HepG2 (cell line): ENCODE measurements around the gene ADAMTS12. TPM values are rescaled to one million over a fixed set of nuclear protein-coding genes. Genes with fewer than 3 reads are reported as not detected.
A peak's percentile ranks its signal among the peaks of the same experiment; 100 is the strongest.
"Not testable (repeated sequence)": the region's sequence is repeated elsewhere in the genome, so short reads cannot be mapped to it uniquely, and the experiment has no call there.

Experiments used
- ATAC-seq: fragments of 200-7000 bp; cut with Tn5 transposase; 3 replicates; pipeline ENCODE4 v1.9.1; 2020; ENCODE audit warnings: mild to moderate bottlenecking, moderate library complexity
- BruUV-seq: library from RNA; stranded (reverse); fragments of 400-500 nt; replicated peaks from 2 replicates; lab custom pipeline; 2021; lab: Mats Ljungman, UMichigan
- CTCF ChIA-PET: fragments of 300-600 bp; formaldehyde crosslinking; extraction: SDS; loops from one replicate; lab custom pipeline; 2021; ENCODE audit warnings: low total read pairs, inconsistent platforms, low intra/inter-chr PET ratio; lab: Yijun Ruan, JAX
- POLR2A ChIA-PET: fragments of 350-600 bp; sonication (Branson Sonifier 250); formaldehyde crosslinking; loops from one replicate; lab custom pipeline; 2020; ENCODE audit warnings: antibody characterized with exemption, inconsistent platforms; lab: Yijun Ruan, JAX
- DNase-seq: peaks from one replicate; pipeline ENCODE4 v3.0.0-alpha.2; 2015; ENCODE audit warnings: low spot score
- FAIRE-seq: peaks from 3 replicates; lab custom pipeline; 2011; peaks lifted over from hg19 to GRCh38; lab: Jason Lieb, UNC
- H2AFZ ChIP-seq: one replicate; pipeline ENCODE4 v1.6.1; 2011; ENCODE audit warnings: low read length, inconsistent platforms
- H3K27ac ChIP-seq: fragments of 300-600 bp; 3 replicates; pipeline ENCODE4 v1.8.0; 2011; ENCODE audit warnings: mixed run types, mild to moderate bottlenecking, mixed read lengths, low read length, inconsistent platforms; ENCODE audit not compliant: insufficient read depth; ENCODE audit errors: extremely low read length
- H3K27me3 ChIP-seq, 2 experiments: fragments of 200-600 bp in 1 of 2; 2 replicates in 1 of 2; 3 replicates in 1 of 2; pipeline versions ENCODE4 v1.6.0 to v1.8.0; 2011; ENCODE audit warnings: low read length in 2 of 2, mild to moderate bottlenecking in 2 of 2, moderate library complexity in 2 of 2, inconsistent platforms in 1 of 2; ENCODE audit not compliant: insufficient read depth in 2 of 2, control insufficient read depth in 1 of 2
- H3K36me3 ChIP-seq, 2 experiments: fragments of 200-600 bp in 1 of 2; replicated peaks in 1 of 2; 2 replicates in 1 of 2; 3 replicates in 1 of 2; pipeline versions ENCODE4 v1.5.1 to v1.8.0; 2011; ENCODE audit warnings: low read length in 2 of 2, inconsistent platforms in 1 of 2; ENCODE audit not compliant: insufficient read depth in 2 of 2, control insufficient read depth in 1 of 2
- H3K4me1 ChIP-seq: 2 replicates; pipeline ENCODE4 v1.5.1; 2012; ENCODE audit warnings: low read length, inconsistent platforms; ENCODE audit not compliant: insufficient read depth
- H3K4me2 ChIP-seq: 2 replicates; pipeline ENCODE4 v1.6.0; 2011; ENCODE audit warnings: low read depth, low read length, inconsistent platforms
- H3K4me3 ChIP-seq, 3 experiments: fragments of 200-600 bp in 1 of 3; sonication (generic), shearing (Covaris generic) in 1 of 3; replicated peaks in 1 of 3; 2 replicates each; pipeline ENCODE4 v1.5.1; 2011 to 2016; ENCODE audit warnings: low read length in 3 of 3, inconsistent platforms in 2 of 3, low read depth in 2 of 3, mild to moderate bottlenecking in 2 of 3, control low read depth in 1 of 3, mixed read lengths in 1 of 3; ENCODE audit not compliant: insufficient read depth in 1 of 3
- H3K79me2 ChIP-seq: one replicate; pipeline ENCODE4 v1.6.1; 2011; ENCODE audit warnings: low read length, inconsistent platforms; ENCODE audit not compliant: insufficient read depth
- H3K9ac ChIP-seq: 2 replicates; pipeline ENCODE4 v1.6.0; 2011; ENCODE audit warnings: mild to moderate bottlenecking, low read depth, low read length, inconsistent platforms; ENCODE audit not compliant: insufficient read depth
- H3K9me3 ChIP-seq: 2 replicates; pipeline ENCODE4 v1.5.1; 2012; ENCODE audit warnings: mild to moderate bottlenecking, low read length
- H4K20me1 ChIP-seq: 2 replicates; pipeline ENCODE4 v1.6.0; 2011; ENCODE audit warnings: inconsistent platforms, mild to moderate bottlenecking, low read length, moderate library complexity; ENCODE audit not compliant: insufficient read depth
- KMT2A ChIP-seq: sonication (generic); formaldehyde crosslinking; IDR thresholded peaks from 2 replicates; pipeline ENCODE4 v1.4.0; 2020; ENCODE audit warnings: missing genetic modification reagents
- PCBP2 ChIP-seq: fragments of 200-400 bp; formaldehyde crosslinking; optimal IDR thresholded peaks from 2 replicates; pipeline ENCODE3; 2018; ENCODE audit warnings: low read length, low read depth; ENCODE audit not compliant: poor library complexity, severe bottlenecking
- SP1 ChIP-seq, 2 experiments: fragments of 450-650 bp in 1 of 2; sonication (generic) in 1 of 2; formaldehyde crosslinking in 1 of 2; IDR thresholded peaks; 2 replicates each; pipeline versions ENCODE4 v1.4.0 to v1.6.1; 2016 to 2020; ENCODE audit warnings: missing genetic modification reagents in 1 of 2
- SRSF9 ChIP-seq: fragments of 200-400 bp; formaldehyde crosslinking; IDR thresholded peaks from 2 replicates; pipeline ENCODE4 v1.6.1; 2018; ENCODE audit warnings: borderline replicate concordance, mild to moderate bottlenecking, low read depth, low read length; ENCODE audit not compliant: insufficient read depth, poor library complexity, severe bottlenecking
- STAG1 ChIP-seq: sonication (generic); formaldehyde crosslinking; IDR thresholded peaks from 2 replicates; pipeline ENCODE4 v1.4.0; 2020; ENCODE audit warnings: missing genetic modification reagents
- TEAD2 ChIP-seq: sonication (generic); formaldehyde crosslinking; IDR thresholded peaks from 2 replicates; pipeline ENCODE4 v1.9.0; 2021; ENCODE audit warnings: missing genetic modification reagents
- ZNF251 ChIP-seq: sonication (generic); formaldehyde crosslinking; IDR thresholded peaks from 2 replicates; pipeline ENCODE4 v1.9.0; 2021; ENCODE audit warnings: mild to moderate bottlenecking, missing genetic modification reagents
- ZNF281 ChIP-seq: sonication (generic); formaldehyde crosslinking; IDR thresholded peaks from 2 replicates; pipeline ENCODE4 v1.4.0; 2020; ENCODE audit warnings: missing genetic modification reagents, borderline replicate concordance
- ZNF414 ChIP-seq: sonication (generic); formaldehyde crosslinking; IDR thresholded peaks from 2 replicates; pipeline ENCODE4 v1.5.0; 2020; ENCODE audit warnings: missing genetic modification reagents
- ZNF567 ChIP-seq: sonication (generic); formaldehyde crosslinking; IDR thresholded peaks from 2 replicates; pipeline ENCODE4 v1.8.1; 2023; ENCODE audit warnings: mild to moderate bottlenecking, missing genetic modification reagents, borderline replicate concordance
- ZNF598 ChIP-seq: sonication (generic); formaldehyde crosslinking; IDR thresholded peaks from 2 replicates; pipeline ENCODE4 v1.5.1; 2020; ENCODE audit warnings: mild to moderate bottlenecking, missing genetic modification reagents, borderline replicate concordance
- WGBS: methylation state at CpG from one replicate; pipeline ENCODE4 v1.1.6; 2017; ENCODE audit warnings: low lambda C conversion rate; 5-methylcytosine and 5-hydroxymethylcytosine counted together
- in situ Hi-C: cut with HindIII; loops from 2 replicates; pipeline ENCODE4 v1.10.0; 2017; ENCODE audit warnings: low pct_unique_long_range_greater_than_20kb; ENCODE audit not compliant: extremely low pct_ligation_motif_present
- intact Hi-C: fragments of 100-400 bp; cut with micrococcal nuclease; formaldehyde crosslinking; loops from one replicate; pipeline ENCODE4 v1.10.0; 2022; ENCODE audit not compliant: unreplicated experiment
- polyA plus RNA-seq, 8 experiments: library from polyadenylated mRNA; depleted of rRNA in 3 of 8; stranded (reverse) in 7 of 8; unstranded in 1 of 8; fragments of >200 nt; fragmentation: Illumina TruSeq in 4 of 8; extraction: Trizol in 4 of 8; gene quantifications; 2 replicates each; pipeline versions ENCODE4 v1.2.1 to v1.2.3, GENCODE V29; 2011 to 2016; ENCODE audit warnings: low read depth in 4 of 8, missing spikeins in 1 of 8, mixed read lengths in 1 of 8; ENCODE audit not compliant: insufficient read depth in 1 of 8
- total RNA-seq, 5 experiments: library from RNA; depleted of rRNA; stranded (reverse); fragments of >200 nt; fragmentation: Illumina TruSeq; extraction: Trizol; gene quantifications; 2 replicates each; pipeline ENCODE4 v1.2.3, GENCODE V29; 2016; ENCODE audit warnings: low read depth in 1 of 5

The ADAMTS12 gene
- total and polyA plus RNA-seq, 2 of the 13 experiments (the other 11 are each of a cell fraction or from before 2014, with no cell fraction given) = 0.03 TPM; not detected in 1

DNA sequence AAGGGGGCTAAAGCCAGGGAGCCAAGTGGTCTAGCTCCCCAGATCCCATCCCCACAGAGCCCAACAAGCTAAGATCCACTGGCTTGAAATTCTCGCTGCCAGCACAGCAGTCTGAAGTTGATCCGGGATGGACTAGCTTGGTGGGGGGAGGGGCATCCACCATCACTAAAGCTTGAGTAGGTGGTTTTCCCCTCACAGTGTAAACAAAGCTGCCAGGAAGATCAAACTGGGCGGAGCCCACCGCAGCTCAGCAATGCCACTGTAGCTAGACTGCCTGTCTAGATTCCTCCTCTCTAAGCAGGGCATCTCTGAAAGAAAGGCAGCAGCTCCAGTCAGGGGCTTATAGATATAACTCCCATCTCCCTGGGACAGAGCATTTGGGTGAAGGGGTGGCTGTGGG is 32.6 kb downstream of the ADAMTS12 start:
- H3K36me3 ChIP-seq, BruUV-seq, in situ Hi-C loops, H3K27ac ChIP-seq, H3K27me3 ChIP-seq, H2AFZ ChIP-seq, H3K9ac ChIP-seq, H3K4me2 ChIP-seq, H3K4me3 ChIP-seq, CTCF ChIA-PET, ATAC-seq, H4K20me1 ChIP-seq, POLR2A ChIA-PET, intact Hi-C loops, FAIRE-seq, H3K9me3 ChIP-seq, H3K79me2 ChIP-seq: not testable (repeated sequence)
- WGBS = 7% methylated on average over 2 of the region's 4 CpGs
- H3K4me1 ChIP-seq = peaks cover 13% of the 10 kb centered on the region
- peak; percentile 47; the same call in 1 of the 2 replicates for TF ChIP-seq ZNF281
- DNase-seq = peak; percentile 15

GRCh38 chr5:33857037-33857436 is 34.8 kb downstream of the ADAMTS12 start:
- peaks cover 20% of the 10 kb centered on the region for H3K4me1 ChIP-seq
- no peak for FAIRE-seq
- TF ChIP-seq ZNF251 (CRISPR knock-in tag) (no peak), SP1 (IDR thresholded peaks at IDR 0.05) (no peak), SP1 (CRISPR knock-in tag; IDR thresholded peaks at IDR 0.05) (no peak), TEAD2 (CRISPR knock-in tag) (no peak), KMT2A (CRISPR knock-in tag) (no peak), PCBP2 (no peak), STAG1 (CRISPR knock-in tag) (no peak), SRSF9 (no peak), ZNF598 (no peak), ZNF567 (CRISPR knock-in tag) (no peak), ZNF414 (CRISPR knock-in tag) (no peak)

More at GRCh38 chr5:33857037-33857436, 34.8 kb downstream of the ADAMTS12 start:
- Histone ChIP-seq H3K4me2 (no peak overlapping the region), H3K4me3 (no peak overlapping the region), H3K27ac (no peak overlapping the region), H3K79me2 (no peaks in the 10 kb centered on the region), H4K20me1 (no peaks in the 10 kb centered on the region), H3K27me3 (no peaks in the 10 kb centered on the region), H2AFZ (no peak overlapping the region), H3K9ac (no peak overlapping the region), H3K9me3 (no peaks in the 10 kb centered on the region), H3K36me3 (no peaks in the 10 kb centered on the region)
- ChIA-PET POLR2A (no interaction called here), CTCF (no interaction called here)
- 31% methylated on average over 5 of the region's 5 CpGs for WGBS
- in situ Hi-C loops (no loop called here), intact Hi-C loops (no loop called here)
- no TSS peak for BruUV-seq
- ATAC-seq (no peak), DNase-seq (no peak)
